ENCODE data around the gene CTNND2. TPM values are rescaled to one million over a fixed set of nuclear protein-coding genes. Genes with fewer than 3 reads are reported as not detected.

Gene CTNND2
- polyA plus RNA-seq, 1 donor from 2014 or later = 67.0 TPM

DNA sequence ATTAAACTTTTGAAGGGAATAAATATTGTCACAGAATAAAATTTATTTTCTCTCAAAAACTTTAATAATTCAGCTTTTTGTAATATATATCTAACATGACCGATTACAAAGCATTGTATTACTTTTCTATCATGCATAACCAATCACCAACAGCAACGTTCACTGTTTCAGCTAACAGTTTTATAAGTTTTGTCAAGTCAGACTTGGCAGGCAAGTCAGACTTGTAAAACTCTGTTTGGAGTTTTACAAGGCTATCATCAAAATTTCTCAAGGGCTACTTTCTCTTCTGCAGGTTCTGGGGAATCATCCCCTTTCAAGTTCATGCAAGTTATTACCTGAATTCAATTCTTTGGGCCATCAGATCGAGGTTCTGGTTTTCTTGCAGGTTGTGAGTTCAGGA lies 347.2 kb downstream of the CTNND2 start:
- H3K79me2 ChIP-seq (replicated peaks; ENCODE audit: insufficient read depth, low read length) = no peaks in the 10 kb centered on the region
- no peak overlapping the region for H3K4me3 ChIP-seq (ENCODE audit: low read length)
- no peaks in the 10 kb centered on the region for H3K9me2 ChIP-seq (ENCODE audit: insufficient read depth, low read length)
- H3K9me3 ChIP-seq (ENCODE audit: low read length) = no peaks in the 10 kb centered on the region
- no peaks in the 10 kb centered on the region for H3F3A ChIP-seq (ENCODE audit: insufficient read depth, low read length, poor library complexity, severe bottlenecking)
- H3K36me3 ChIP-seq (ENCODE audit: insufficient read depth, low read length) = peaks cover 6% of the 10 kb centered on the region
- H3K27ac ChIP-seq (ENCODE audit: low read length) = no peak overlapping the region
- TF ChIP-seq EP300 (conservative IDR thresholded peaks at IDR 0.05; ENCODE audit: poor library complexity, severe bottlenecking) = no peak
- TF ChIP-seq, protein P1, sequence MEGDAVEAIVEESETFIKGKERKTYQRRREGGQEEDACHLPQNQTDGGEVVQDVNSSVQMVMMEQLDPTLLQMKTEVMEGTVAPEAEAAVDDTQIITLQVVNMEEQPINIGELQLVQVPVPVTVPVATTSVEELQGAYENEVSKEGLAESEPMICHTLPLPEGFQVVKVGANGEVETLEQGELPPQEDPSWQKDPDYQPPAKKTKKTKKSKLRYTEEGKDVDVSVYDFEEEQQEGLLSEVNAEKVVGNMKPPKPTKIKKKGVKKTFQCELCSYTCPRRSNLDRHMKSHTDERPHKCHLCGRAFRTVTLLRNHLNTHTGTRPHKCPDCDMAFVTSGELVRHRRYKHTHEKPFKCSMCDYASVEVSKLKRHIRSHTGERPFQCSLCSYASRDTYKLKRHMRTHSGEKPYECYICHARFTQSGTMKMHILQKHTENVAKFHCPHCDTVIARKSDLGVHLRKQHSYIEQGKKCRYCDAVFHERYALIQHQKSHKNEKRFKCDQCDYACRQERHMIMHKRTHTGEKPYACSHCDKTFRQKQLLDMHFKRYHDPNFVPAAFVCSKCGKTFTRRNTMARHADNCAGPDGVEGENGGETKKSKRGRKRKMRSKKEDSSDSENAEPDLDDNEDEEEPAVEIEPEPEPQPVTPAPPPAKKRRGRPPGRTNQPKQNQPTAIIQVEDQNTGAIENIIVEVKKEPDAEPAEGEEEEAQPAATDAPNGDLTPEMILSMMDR (IDR thresholded peaks at IDR 0.05; ENCODE audit: poor library complexity, severe bottlenecking) = no peak
- TF ChIP-seq EZH2 (IDR thresholded peaks at IDR 0.05; ENCODE audit: borderline replicate concordance, insufficient read depth, low read length, poor library complexity, severe bottlenecking) = no peak
- no peak for TF ChIP-seq RAD21 (conservative IDR thresholded peaks at IDR 0.05)
- TF ChIP-seq TAF1 (IDR thresholded peaks at IDR 0.05; ENCODE audit: low read depth) = no peak
- TF ChIP-seq POLR2AphosphoS5 (IDR thresholded peaks at IDR 0.05) = no peak
- TF ChIP-seq, protein P2, sequence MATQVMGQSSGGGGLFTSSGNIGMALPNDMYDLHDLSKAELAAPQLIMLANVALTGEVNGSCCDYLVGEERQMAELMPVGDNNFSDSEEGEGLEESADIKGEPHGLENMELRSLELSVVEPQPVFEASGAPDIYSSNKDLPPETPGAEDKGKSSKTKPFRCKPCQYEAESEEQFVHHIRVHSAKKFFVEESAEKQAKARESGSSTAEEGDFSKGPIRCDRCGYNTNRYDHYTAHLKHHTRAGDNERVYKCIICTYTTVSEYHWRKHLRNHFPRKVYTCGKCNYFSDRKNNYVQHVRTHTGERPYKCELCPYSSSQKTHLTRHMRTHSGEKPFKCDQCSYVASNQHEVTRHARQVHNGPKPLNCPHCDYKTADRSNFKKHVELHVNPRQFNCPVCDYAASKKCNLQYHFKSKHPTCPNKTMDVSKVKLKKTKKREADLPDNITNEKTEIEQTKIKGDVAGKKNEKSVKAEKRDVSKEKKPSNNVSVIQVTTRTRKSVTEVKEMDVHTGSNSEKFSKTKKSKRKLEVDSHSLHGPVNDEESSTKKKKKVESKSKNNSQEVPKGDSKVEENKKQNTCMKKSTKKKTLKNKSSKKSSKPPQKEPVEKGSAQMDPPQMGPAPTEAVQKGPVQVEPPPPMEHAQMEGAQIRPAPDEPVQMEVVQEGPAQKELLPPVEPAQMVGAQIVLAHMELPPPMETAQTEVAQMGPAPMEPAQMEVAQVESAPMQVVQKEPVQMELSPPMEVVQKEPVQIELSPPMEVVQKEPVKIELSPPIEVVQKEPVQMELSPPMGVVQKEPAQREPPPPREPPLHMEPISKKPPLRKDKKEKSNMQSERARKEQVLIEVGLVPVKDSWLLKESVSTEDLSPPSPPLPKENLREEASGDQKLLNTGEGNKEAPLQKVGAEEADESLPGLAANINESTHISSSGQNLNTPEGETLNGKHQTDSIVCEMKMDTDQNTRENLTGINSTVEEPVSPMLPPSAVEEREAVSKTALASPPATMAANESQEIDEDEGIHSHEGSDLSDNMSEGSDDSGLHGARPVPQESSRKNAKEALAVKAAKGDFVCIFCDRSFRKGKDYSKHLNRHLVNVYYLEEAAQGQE (IDR thresholded peaks at IDR 0.05; ENCODE audit: borderline replicate concordance) = no peak
- no peak for TF ChIP-seq SMC3 (conservative IDR thresholded peaks at IDR 0.05; ENCODE audit: poor library complexity)
- TF ChIP-seq MXI1 (conservative IDR thresholded peaks at IDR 0.05; ENCODE audit: poor library complexity, severe bottlenecking) = no peak
- H3K9ac ChIP-seq (ENCODE audit: low read length) = no peak overlapping the region
- H2AFZ ChIP-seq (ENCODE audit: low read depth, low read length) = no peak overlapping the region
- no peaks in the 10 kb centered on the region for H3K27me3 ChIP-seq (ENCODE audit: insufficient read depth, low read depth, low read length)
- H4K20me1 ChIP-seq (ENCODE audit: insufficient read depth) = no peaks in the 10 kb centered on the region
- H3K4me2 ChIP-seq (ENCODE audit: low read length) = no peak overlapping the region

DNA sequence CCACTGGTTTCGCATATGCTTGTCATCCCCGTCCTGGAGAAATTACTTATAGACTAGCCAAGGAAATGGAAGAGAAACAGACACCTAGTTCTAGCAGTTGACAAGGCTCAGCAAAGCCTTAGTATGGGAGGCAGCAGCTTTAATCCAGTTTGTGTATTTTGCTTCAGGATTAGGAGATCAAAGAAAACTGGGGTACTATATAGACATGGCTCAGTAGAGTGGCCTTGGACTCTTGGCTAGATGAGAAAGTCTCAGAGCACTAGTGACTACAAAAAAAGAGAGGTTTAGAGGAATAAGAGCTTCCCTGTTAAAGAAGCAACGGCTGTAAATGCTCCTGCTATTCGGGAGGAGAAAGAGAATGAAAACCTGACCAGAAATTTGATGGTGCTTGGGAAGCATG lies 349.1 kb downstream of the CTNND2 start:
- Histone ChIP-seq H3K4me3 (ENCODE audit: low read length) (no peak overlapping the region), H3K27ac (ENCODE audit: low read length) (no peak overlapping the region)

More for the DNA sequence above, 349.1 kb downstream of the CTNND2 start:
- no peak overlapping the region for H2AFZ ChIP-seq (ENCODE audit: low read depth, low read length)
- H3K36me3 ChIP-seq (ENCODE audit: insufficient read depth, low read length) = peaks cover 6% of the 10 kb centered on the region
- no peaks in the 10 kb centered on the region for H3K9me3 ChIP-seq (ENCODE audit: low read length)
- H4K20me1 ChIP-seq (ENCODE audit: insufficient read depth) = no peaks in the 10 kb centered on the region
- no peaks in the 10 kb centered on the region for H3K79me2 ChIP-seq (replicated peaks; ENCODE audit: insufficient read depth, low read length)
- no peaks in the 10 kb centered on the region for H3K9me2 ChIP-seq (ENCODE audit: insufficient read depth, low read length)
- no peaks in the 10 kb centered on the region for H3F3A ChIP-seq (ENCODE audit: insufficient read depth, low read length, poor library complexity, severe bottlenecking)
- H3K4me2 ChIP-seq (ENCODE audit: low read length) = no peak overlapping the region
- no peak overlapping the region for H3K9ac ChIP-seq (ENCODE audit: low read length)
- TF ChIP-seq POLR2AphosphoS5 (IDR thresholded peaks at IDR 0.05) (no peak), MXI1 (conservative IDR thresholded peaks at IDR 0.05; ENCODE audit: poor library complexity, severe bottlenecking) (no peak), EP300 (conservative IDR thresholded peaks at IDR 0.05; ENCODE audit: poor library complexity, severe bottlenecking) (no peak), TAF1 (IDR thresholded peaks at IDR 0.05; ENCODE audit: low read depth) (no peak), EZH2 (IDR thresholded peaks at IDR 0.05; ENCODE audit: borderline replicate concordance, insufficient read depth, low read length, poor library complexity, severe bottlenecking) (no peak), SMC3 (conservative IDR thresholded peaks at IDR 0.05; ENCODE audit: poor library complexity) (no peak), RAD21 (conservative IDR thresholded peaks at IDR 0.05) (no peak)
- TF ChIP-seq, protein P1 (IDR thresholded peaks at IDR 0.05; ENCODE audit: poor library complexity, severe bottlenecking) = no peak
- TF ChIP-seq, protein P2 (IDR thresholded peaks at IDR 0.05; ENCODE audit: borderline replicate concordance) = no peak
- no peaks in the 10 kb centered on the region for H3K27me3 ChIP-seq (ENCODE audit: insufficient read depth, low read depth, low read length)
